B cell (primary cell): ENCODE data around the gene EIF1AD. TPM values are rescaled to one million over a fixed set of nuclear protein-coding genes. Genes with fewer than 3 reads are reported as not detected.

ENCODE experiments used
- ATAC-seq: fragments of 200-7000 bp; cut with Tn5 transposase; one replicate; pipeline ENCODE4 v1.10.0; 2021; ENCODE audit warnings: low read depth, mild to moderate bottlenecking, moderate number of reproducible peaks, moderate library complexity
- CTCF ChIA-PET: fragments of 350-600 bp; sonication (Branson Sonifier 250); formaldehyde crosslinking; loops from one replicate; lab custom pipeline; 2021; ENCODE audit warnings: antibody characterized with exemption, inconsistent platforms; lab: Charles Lee
- POLR2A ChIA-PET: fragments of 350-600 bp; sonication (Branson Sonifier 250); formaldehyde crosslinking; loops from one replicate; lab custom pipeline; 2021; ENCODE audit warnings: antibody characterized with exemption; lab: Charles Lee
- DNase-seq: peaks from one replicate; pipeline ENCODE4 v3.0.0; 2013
- H2AFZ ChIP-seq: 2 replicates; pipeline ENCODE4 v1.6.1; 2012; ENCODE audit warnings: mild to moderate bottlenecking, low read depth, low read length; ENCODE audit not compliant: insufficient read depth, poor library complexity, severe bottlenecking
- H3K27ac ChIP-seq, 2 donors: 1 replicate in 1 of 2; 2 replicates in 1 of 2; pipeline ENCODE4 v1.5.1; 2012 to 2013; ENCODE audit warnings: low read length in 2 of 2, mild to moderate bottlenecking in 2 of 2, moderate library complexity in 1 of 2
- H3K27me3 ChIP-seq, 4 experiments: fragments of 200-600 bp in 1 of 4; sonication (generic) in 1 of 4; replicated peaks in 1 of 4; 1 replicate in 2 of 4; 2 replicates in 2 of 4; pipeline versions ENCODE4 v1.6.1 to v1.7.0; 2013 to 2016; ENCODE audit warnings: low read length in 3 of 4, mild to moderate bottlenecking in 2 of 4, mixed read lengths in 1 of 4, moderate library complexity in 1 of 4; ENCODE audit not compliant: insufficient read depth in 4 of 4, control insufficient read depth in 3 of 4; ENCODE audit errors: control extremely low read depth in 1 of 4
- H3K36me3 ChIP-seq, 2 experiments: replicated peaks in 1 of 2; 1 replicate in 1 of 2; 2 replicates in 1 of 2; pipeline versions ENCODE4 v1.6.1 to v1.7.1; 2013; ENCODE audit warnings: low read length in 1 of 2; ENCODE audit not compliant: insufficient read depth in 2 of 2, control insufficient read depth in 1 of 2; ENCODE audit errors: control extremely low read depth in 1 of 2, extremely low read depth in 1 of 2
- H3K4me1 ChIP-seq, 2 donors: fragments of 200-600 bp in 1 of 2; sonication (generic) in 1 of 2; 1 replicate in 1 of 2; 2 replicates in 1 of 2; pipeline versions ENCODE4 v1.5.1 to v1.6.1; 2013 to 2017; ENCODE audit warnings: low read length in 2 of 2; ENCODE audit not compliant: control insufficient read depth in 2 of 2, insufficient read depth in 2 of 2
- H3K4me2 ChIP-seq: replicated peaks from 2 replicates; pipeline ENCODE3; 2012; ENCODE audit warnings: mild to moderate bottlenecking, low read depth, low read length; ENCODE audit not compliant: poor library complexity, severe bottlenecking
- H3K4me3 ChIP-seq, 5 experiments: fragments of 200-600 bp in 1 of 5; sonication (generic) in 1 of 5; 1 replicate in 3 of 5; 2 replicates in 2 of 5; pipeline versions ENCODE4 v1.5.1 to v1.7.0; 2011 to 2016; ENCODE audit warnings: low read length in 4 of 5, mild to moderate bottlenecking in 4 of 5, low read depth in 2 of 5, control low read depth in 1 of 5, moderate library complexity in 1 of 5; ENCODE audit not compliant: insufficient read depth in 1 of 5; ENCODE audit errors: control extremely low read depth in 1 of 5, extremely low read depth in 1 of 5
- H3K79me2 ChIP-seq: fragments of 200-600 bp; sonication (generic); one replicate; pipeline ENCODE4 v1.6.0; 2016; ENCODE audit warnings: low read length; ENCODE audit not compliant: control insufficient read depth, insufficient read depth
- H3K9ac ChIP-seq: fragments of 200-600 bp; sonication (generic); 2 replicates; pipeline ENCODE4 v1.6.1; 2017; ENCODE audit warnings: mild to moderate bottlenecking, low read length, moderate library complexity
- H3K9me3 ChIP-seq, 3 donors: one replicate each; pipeline versions ENCODE4 v1.6.1 to v1.7.1; 2013; ENCODE audit warnings: low read length in 2 of 3; ENCODE audit not compliant: control insufficient read depth in 2 of 3, insufficient read depth in 1 of 3; ENCODE audit errors: control extremely low read depth in 1 of 3
- H4K20me1 ChIP-seq: 2 replicates; pipeline ENCODE4 v1.6.0; 2012; ENCODE audit warnings: mild to moderate bottlenecking, low read length; ENCODE audit not compliant: insufficient read depth, control insufficient read depth, poor library complexity, severe bottlenecking
- H3K27ac Mint-ChIP-seq: one replicate; pipeline ENCODE4 v1.8.0; 2021; ENCODE audit warnings: mixed read lengths
- H3K27me3 Mint-ChIP-seq: one replicate; pipeline ENCODE4 v1.8.0; 2021; ENCODE audit warnings: mixed read lengths
- H3K4me1 Mint-ChIP-seq: one replicate; pipeline ENCODE4 v1.8.0; 2021; ENCODE audit warnings: mixed read lengths
- H3K4me3 Mint-ChIP-seq: one replicate; pipeline ENCODE4 v1.8.0; 2021; ENCODE audit warnings: mixed read lengths
- H3K9me3 Mint-ChIP-seq: one replicate; pipeline ENCODE4 v1.8.0; 2022; ENCODE audit warnings: mixed read lengths; ENCODE audit not compliant: insufficient read depth
- EZH2 ChIP-seq: IDR thresholded peaks from 2 replicates; pipeline ENCODE4 v1.6.1; 2012; ENCODE audit warnings: borderline replicate concordance, low read depth, mild to moderate bottlenecking, moderate library complexity, low read length; ENCODE audit not compliant: insufficient read depth, poor library complexity, severe bottlenecking
- WGBS: methylation state at CpG from one replicate; pipeline ENCODE4 v1.1.5; 2013; ENCODE audit warnings: missing lambda C conversion rate; ENCODE audit not compliant: insufficient coverage; 5-methylcytosine and 5-hydroxymethylcytosine counted together
- intact Hi-C: fragments of 100-400 bp; cut with micrococcal nuclease; formaldehyde crosslinking; loops from one replicate; pipeline ENCODE4 v1.10.0; 2022
- polyA minus RNA-seq: library from RNA; depleted of rRNA, polyadenylated mRNA; stranded (reverse); fragments of >200 nt; gene quantifications from 2 replicates; pipeline ENCODE4 v1.2.3, GENCODE V29; 2012
- polyA plus RNA-seq: library from polyadenylated mRNA; depleted of rRNA; stranded (reverse); fragments of >200 nt; gene quantifications from 2 replicates; pipeline ENCODE4 v1.2.3, GENCODE V29; 2012
- total RNA-seq, 2 donors: library from RNA; stranded (reverse); fragments of 120-200 nt in 1 of 2; gene quantifications; 1 replicate in 1 of 2; 2 replicates in 1 of 2; pipeline versions ENCODE4 v1.2.3 to v1.2.4, GENCODE V29; 2013 to 2022
- TF ChIP-seq, protein P1 (sequence below): fragments of 200-600 bp; IDR thresholded peaks from one replicate; pipeline ENCODE4 v1.8.0; 2022; ENCODE audit warnings: antibody characterized with exemption, mild to moderate bottlenecking

Gene EIF1AD
- total RNA-seq (61.0 and 65.2 TPM in 2 replicates), polyA plus RNA-seq (56.9 and 100 TPM in 2 replicates), polyA minus RNA-seq (53.2 and 74.7 TPM in 2 replicates)
- 38.0 TPM for total RNA-seq (2013)

GRCh38 chr11:66001942-66002647 lies at the start of gene EIF1AD, which contains the start of gene BANF1:
EIF1AD (minus strand) TSS chr11:66002157; CDS start chr11:66000389, 1,768 bp downstream.
BANF1 (plus strand) TSS chr11:66002503; CDS start chr11:66003251, 748 bp downstream.
- peaks cover 16 to 25% of the 10 kb centered on the region in 2 donors for H3K4me1 ChIP-seq
- no peaks in the 10 kb centered on the region for H3K9me3 ChIP-seq
- ATAC-seq (peak; percentile 80), DNase-seq (peak; percentile 98)
- intact Hi-C loops = loop anchor here (1.0 to 5.0 kb wide), 10 partner anchors 13 to 430 kb away; partner anchors contain the start of genes C11orf68, DRAP1, FAM89B and FIBP
- Mint-ChIP-seq H3K9me3 (no peaks in the 10 kb centered on the region), H3K4me1 (peaks cover 34% of the 10 kb centered on the region), H3K4me3 (peak within 1 kb of the TSS; percentile 98), H3K27ac (peak within 1 kb of the TSS; percentile 99), H3K27me3 (no peaks in the 10 kb centered on the region)
- peaks cover 70% of the 10 kb centered on the region for H4K20me1 ChIP-seq
- ChIA-PET CTCF (interaction anchor here (0.6 to 1.5 kb wide), 11 partner anchors 12 to 222 kb away, joined by 3 to 11 read pairs (median 5); partner anchors contain the start of genes CATSPER1, FIBP, MUS81 and SART1), POLR2A (interaction anchor here (0.6 to 1.5 kb wide), 14 partner anchors 41 to 884 kb away, joined by 3 to 12 read pairs (median 6); partner anchors contain the start of genes CCDC85B, CFL1, FIBP and MUS81)
- H3K9ac ChIP-seq = peak within 1 kb of the TSS; percentile 97
- no peaks in the 10 kb centered on the region for H3K27me3 ChIP-seq
- WGBS = under 1% methylated on average over 55 of the region's 55 CpGs
- H3K4me2 ChIP-seq = peak within 1 kb of the TSS; percentile 85
- H3K4me3 ChIP-seq = peak within 1 kb of the TSS; percentile 75 to 100 (median 96)
- TF ChIP-seq, protein P1, sequence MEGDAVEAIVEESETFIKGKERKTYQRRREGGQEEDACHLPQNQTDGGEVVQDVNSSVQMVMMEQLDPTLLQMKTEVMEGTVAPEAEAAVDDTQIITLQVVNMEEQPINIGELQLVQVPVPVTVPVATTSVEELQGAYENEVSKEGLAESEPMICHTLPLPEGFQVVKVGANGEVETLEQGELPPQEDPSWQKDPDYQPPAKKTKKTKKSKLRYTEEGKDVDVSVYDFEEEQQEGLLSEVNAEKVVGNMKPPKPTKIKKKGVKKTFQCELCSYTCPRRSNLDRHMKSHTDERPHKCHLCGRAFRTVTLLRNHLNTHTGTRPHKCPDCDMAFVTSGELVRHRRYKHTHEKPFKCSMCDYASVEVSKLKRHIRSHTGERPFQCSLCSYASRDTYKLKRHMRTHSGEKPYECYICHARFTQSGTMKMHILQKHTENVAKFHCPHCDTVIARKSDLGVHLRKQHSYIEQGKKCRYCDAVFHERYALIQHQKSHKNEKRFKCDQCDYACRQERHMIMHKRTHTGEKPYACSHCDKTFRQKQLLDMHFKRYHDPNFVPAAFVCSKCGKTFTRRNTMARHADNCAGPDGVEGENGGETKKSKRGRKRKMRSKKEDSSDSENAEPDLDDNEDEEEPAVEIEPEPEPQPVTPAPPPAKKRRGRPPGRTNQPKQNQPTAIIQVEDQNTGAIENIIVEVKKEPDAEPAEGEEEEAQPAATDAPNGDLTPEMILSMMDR = no peak
- TF ChIP-seq EZH2 = no peak
- H3K79me2 ChIP-seq = peaks cover 46% of the 10 kb centered on the region
- peak within 1 kb of the TSS; percentile 88 for H2AFZ ChIP-seq
- peak within 1 kb of the TSS; percentile 89 to 94 for H3K27ac ChIP-seq
- H3K36me3 ChIP-seq = peaks cover 1 to 56% of the 10 kb centered on the region in 2 experiments
